NT2/D1 (cell line): ENCODE data around the gene HYPK.
"Not testable (repeated sequence)": the region's sequence is repeated elsewhere in the genome, so short reads cannot be mapped to it uniquely, and the experiment has no call there.

Experiments
- DNase-seq: peaks from one replicate; pipeline ENCODE4 v3.0.0-alpha.2; 2011; ENCODE audit warnings: low read depth, low spot score
- H3K27me3 ChIP-seq: 2 replicates; pipeline ENCODE4 v1.6.0; 2011; ENCODE audit warnings: mild to moderate bottlenecking; ENCODE audit not compliant: insufficient read length, insufficient read depth
- H3K36me3 ChIP-seq: 2 replicates; pipeline ENCODE4 v1.6.1; 2011; ENCODE audit warnings: mild to moderate bottlenecking, low read length, mixed read lengths; ENCODE audit not compliant: insufficient read depth, insufficient read length
- H3K4me1 ChIP-seq: 2 replicates; pipeline ENCODE4 v1.5.1; 2011; ENCODE audit not compliant: insufficient read depth, insufficient read length
- H3K4me3 ChIP-seq: 2 replicates; pipeline ENCODE4 v1.5.1; 2011; ENCODE audit warnings: low read depth; ENCODE audit not compliant: insufficient read length
- H3K9ac ChIP-seq: 2 replicates; pipeline ENCODE4 v1.6.0; 2011; ENCODE audit warnings: low read depth; ENCODE audit not compliant: insufficient read length
- H3K9me3 ChIP-seq: 2 replicates; pipeline ENCODE4 v1.5.1; 2011; ENCODE audit warnings: mild to moderate bottlenecking, low read length; ENCODE audit not compliant: insufficient read depth
- SUZ12 ChIP-seq: IDR thresholded peaks from 2 replicates; pipeline ENCODE4 v1.6.1; 2011; ENCODE audit not compliant: insufficient read length, insufficient read depth; ENCODE audit errors: extremely low read depth
- YY1 ChIP-seq: IDR thresholded peaks from 2 replicates; pipeline ENCODE4 v1.6.1; 2011; ENCODE audit not compliant: insufficient read length, insufficient read depth
- ZNF274 ChIP-seq: IDR thresholded peaks from 2 replicates; pipeline ENCODE4 v1.6.1; 2011; ENCODE audit warnings: mild to moderate bottlenecking, low read depth, low read length

HYPK gene

GRCh38 chr15:43821505-43821904 is 21.1 kb downstream of the HYPK start:
- TF ChIP-seq SUZ12 (no peak), ZNF274 (no peak), YY1 (no peak)
- H3K4me3 ChIP-seq, result no peak overlapping the region
- peaks cover 9% of the 10 kb centered on the region; the same call in 1 of the 2 replicates for H3K9me3 ChIP-seq
- H3K4me1 ChIP-seq, result no peaks in the 10 kb centered on the region
- no peak for DNase-seq
- H3K27me3 ChIP-seq, result no peaks in the 10 kb centered on the region
- H3K9ac ChIP-seq, result no peak overlapping the region
- peaks cover 28% of the 10 kb centered on the region for H3K36me3 ChIP-seq

GRCh38 chr15:43824302-43825246 is 24.2 kb downstream of the HYPK start, which contains the start of gene MFAP1:
Gene MFAP1, minus strand, starts transcription at chr15:43824690. Its CDS starts 121 bp downstream, at chr15:43824569.
- TF ChIP-seq ZNF274, result no peak
- Histone ChIP-seq H3K4me1 (no peaks in the 10 kb centered on the region), H3K4me3 (peak within 1 kb of the TSS; percentile 75), H3K27me3 (no peaks in the 10 kb centered on the region), H3K9me3 (peaks cover 9% of the 10 kb centered on the region; the same call in 1 of the 2 replicates), H3K36me3 (peaks cover 13% of the 10 kb centered on the region), H3K9ac (peak within 1 kb of the TSS; percentile 74)
- peak; percentile 71 for DNase-seq

- not testable (repeated sequence) for DNase-seq, H3K9me3 ChIP-seq, H3K4me3 ChIP-seq, H3K4me1 ChIP-seq, H3K9ac ChIP-seq, H3K27me3 ChIP-seq
- H3K36me3 ChIP-seq, result peaks cover 13% of the 10 kb centered on the region
Measured at GRCh38 chr15:43825305-43825704, 24.9 kb downstream of the HYPK start.

GRCh38 chr15:43826029-43826507 is 25.7 kb downstream of the HYPK start:
- DNase-seq, result no peak
- H3K9ac ChIP-seq, result no peak overlapping the region
- no peaks in the 10 kb centered on the region for H3K4me1 ChIP-seq
- H3K27me3 ChIP-seq, result no peaks in the 10 kb centered on the region
- TF ChIP-seq ZNF274, result no peak
- no peak for TF ChIP-seq YY1
- no peak for TF ChIP-seq SUZ12
- H3K9me3 ChIP-seq, result peaks cover 9% of the 10 kb centered on the region; the same call in 1 of the 2 replicates
- peaks cover 8% of the 10 kb centered on the region for H3K36me3 ChIP-seq
- H3K4me3 ChIP-seq, result no peak overlapping the region

- H3K4me3 ChIP-seq, result peak within 1 kb of the TSS; percentile 65
- TF ChIP-seq YY1 (no peak), SUZ12 (no peak), ZNF274 (no peak)
- peak within 1 kb of the TSS; percentile 81 for H3K9ac ChIP-seq
- H3K36me3 ChIP-seq, result peaks cover 8% of the 10 kb centered on the region
- peak; percentile 72 for DNase-seq
- no peaks in the 10 kb centered on the region for H3K4me1 ChIP-seq
- H3K9me3 ChIP-seq, result peaks cover 9% of the 10 kb centered on the region; the same call in 1 of the 2 replicates
- no peaks in the 10 kb centered on the region for H3K27me3 ChIP-seq
Measured at GRCh38 chr15:43826508-43827341, 26.3 kb downstream of the HYPK start, which contains the start of gene WDR76. Gene WDR76, plus strand, starts transcription at chr15:43827002. Its CDS starts 31 bp downstream, at chr15:43827033.

GRCh38 chr15:43828061-43828657 is 27.8 kb downstream of the HYPK start:
- Histone ChIP-seq H3K4me1 (no peaks in the 10 kb centered on the region), H3K9ac (no peak overlapping the region), H3K9me3 (peaks cover 9% of the 10 kb centered on the region; the same call in 1 of the 2 replicates), H3K36me3 (peaks cover 6% of the 10 kb centered on the region), H3K4me3 (no peak overlapping the region), H3K27me3 (no peaks in the 10 kb centered on the region)
- TF ChIP-seq YY1, result no peak
- no peak for TF ChIP-seq ZNF274
- no peak for TF ChIP-seq SUZ12
- no peak for DNase-seq

- not testable (repeated sequence) for H3K4me1 ChIP-seq, H3K4me3 ChIP-seq, H3K27me3 ChIP-seq, H3K9ac ChIP-seq, H3K36me3 ChIP-seq, H3K9me3 ChIP-seq, DNase-seq
Measured at GRCh38 chr15:43829951-43830540, 29.6 kb downstream of the HYPK start.

- H3K4me1 ChIP-seq, DNase-seq, H3K36me3 ChIP-seq, H3K9ac ChIP-seq, H3K27me3 ChIP-seq, H3K9me3 ChIP-seq, H3K4me3 ChIP-seq: not testable (repeated sequence)
Measured at GRCh38 chr15:43830691-43831275, 30.4 kb downstream of the HYPK start.

- not testable (repeated sequence) for H3K4me1 ChIP-seq, H3K9me3 ChIP-seq, H3K27me3 ChIP-seq, H3K4me3 ChIP-seq, DNase-seq, H3K9ac ChIP-seq, H3K36me3 ChIP-seq
Measured at GRCh38 chr15:43831519-43832052, 31.2 kb downstream of the HYPK start.
